ENCODE results near the gene PANK3.
"Not testable (repeated sequence)": the region's sequence is repeated elsewhere in the genome, so short reads cannot be mapped to it uniquely, and the experiment has no call there.

The PANK3 gene

DNA sequence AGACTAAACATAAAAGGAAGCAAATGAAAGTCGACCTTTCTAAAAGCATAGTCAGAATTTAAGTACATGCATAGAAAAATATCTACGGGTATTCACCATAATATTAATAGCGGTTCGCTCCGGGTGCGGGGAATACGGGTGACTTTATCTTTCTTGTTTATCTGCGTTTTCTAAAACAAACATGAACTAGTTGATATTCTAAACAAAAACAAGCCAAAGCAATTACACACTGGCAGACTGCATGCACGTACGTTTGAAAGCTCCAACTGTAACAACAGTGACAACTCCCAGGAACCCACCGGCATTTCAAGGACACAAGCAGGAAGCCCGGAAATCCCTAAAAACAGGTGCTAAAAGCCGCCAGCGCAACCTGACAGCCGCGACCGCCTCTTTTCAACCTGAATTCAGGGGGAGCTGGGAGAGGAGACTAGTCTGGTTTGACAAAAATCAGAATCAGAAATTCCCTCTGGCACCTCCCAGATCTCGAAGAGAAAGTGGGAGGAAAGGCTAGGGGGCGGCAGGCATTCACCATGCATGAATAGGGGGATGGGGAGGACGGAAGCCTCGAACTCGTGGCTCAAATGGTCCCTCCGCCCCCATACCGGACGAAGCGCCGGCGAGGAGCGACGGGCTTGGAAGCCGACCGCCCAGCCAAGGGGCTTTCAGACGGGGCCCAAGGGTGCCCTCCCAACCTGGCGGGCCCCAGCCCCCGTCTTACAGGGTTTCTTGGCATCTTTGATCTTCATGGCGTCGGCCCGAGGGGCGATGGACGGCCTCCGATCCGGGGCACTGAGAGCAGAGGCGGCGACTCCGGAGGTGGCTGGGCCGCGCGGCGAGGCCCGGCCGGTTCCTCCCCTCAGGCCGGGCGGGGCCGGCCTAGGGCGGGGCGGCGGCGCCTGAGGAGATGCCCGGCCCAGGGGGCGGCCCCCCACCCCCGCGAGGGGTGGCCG, at the start of gene PANK3:
Gene PANK3, minus strand, starts transcription at position 831 of the 950 bp plus-strand sequence. Its CDS starts 85 bp downstream, at position 746.
- DNase-seq, result peak; percentile 14

DNA sequence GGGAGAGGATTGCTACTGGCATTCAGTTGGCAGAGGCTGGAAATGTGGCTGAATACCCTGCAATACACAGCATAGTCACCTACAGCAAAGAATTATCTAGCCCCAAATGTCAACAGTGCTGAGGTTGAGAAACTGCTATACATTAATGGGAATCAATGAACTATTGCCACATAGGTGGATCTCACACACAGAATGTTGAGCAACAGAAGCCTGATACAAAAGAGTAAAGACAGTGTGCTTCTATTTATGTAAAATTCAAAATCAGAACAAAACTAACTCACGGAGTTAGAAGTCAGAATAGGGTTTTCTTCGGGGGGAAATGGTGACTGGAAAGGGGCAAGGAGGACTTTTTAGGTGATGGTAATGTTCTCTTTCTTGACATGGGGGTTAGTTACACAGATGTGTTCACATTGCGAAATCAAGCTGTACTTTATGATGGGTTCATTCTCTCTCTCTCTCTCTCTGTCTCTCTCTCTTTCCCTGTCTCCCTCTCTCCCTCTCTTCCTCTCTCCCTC, 45.7 kb upstream of the PANK3 start:
- no peak for DNase-seq

DNA sequence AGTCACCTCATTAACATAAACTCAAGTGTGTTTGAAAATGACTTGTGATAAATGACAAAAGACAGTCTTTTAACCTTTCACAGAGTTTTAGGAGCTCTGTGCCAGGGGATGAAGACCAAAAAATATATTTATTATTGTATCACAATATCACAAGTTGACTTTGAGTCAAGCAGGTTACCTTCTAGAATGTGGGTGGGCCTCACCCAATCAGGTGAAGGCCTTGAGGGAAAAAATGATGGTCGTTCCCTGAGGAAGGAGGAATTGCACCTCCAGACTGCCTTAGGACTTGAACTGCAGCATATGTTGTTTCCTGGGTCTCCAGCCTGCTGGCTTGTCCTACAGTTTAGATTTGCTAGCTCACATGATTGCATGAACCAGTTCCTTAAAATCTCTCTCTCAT, 41.6 kb upstream of the PANK3 start:
- no peak for DNase-seq

DNA sequence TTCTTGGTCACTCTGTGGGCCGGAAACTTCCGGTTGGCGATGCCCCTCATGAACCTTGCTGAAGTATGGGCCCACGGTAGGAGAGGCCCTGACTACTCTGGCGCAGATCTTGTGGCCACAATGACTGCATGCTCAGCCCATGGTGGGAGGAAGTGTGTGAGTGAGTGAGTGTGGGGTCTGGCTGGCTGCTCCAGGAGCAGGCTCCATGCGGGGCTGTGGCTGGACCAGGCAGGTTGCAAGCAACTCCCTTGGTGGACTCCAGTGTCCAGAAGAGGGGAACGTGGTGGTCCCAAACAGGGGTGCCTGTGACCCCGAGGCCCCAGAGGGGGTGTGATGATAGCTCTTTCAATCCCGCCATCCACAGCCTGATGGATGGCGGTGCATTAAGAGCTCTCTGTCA, 35.5 kb upstream of the PANK3 start:
- DNase-seq, result no peak

DNA sequence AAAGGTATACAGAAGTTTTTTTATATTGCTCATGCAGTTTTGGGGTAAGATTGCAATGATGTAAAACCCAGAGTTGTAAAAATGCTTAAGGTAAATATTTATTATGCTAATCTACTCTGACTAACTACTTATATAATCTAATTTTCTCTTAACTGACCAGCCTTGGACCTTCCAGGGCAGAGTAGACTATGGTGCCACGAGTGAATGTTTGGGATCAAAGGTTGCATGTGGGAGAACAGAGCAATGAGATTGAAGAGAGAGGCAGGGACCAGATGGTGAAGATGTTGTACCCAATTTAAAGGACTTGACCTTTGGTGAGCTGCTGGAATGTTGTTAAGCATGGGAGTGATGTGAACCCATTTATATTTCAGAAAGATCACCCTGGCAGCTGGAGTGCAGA, 34.8 kb upstream of the PANK3 start:
- DNase-seq, result no peak

GRCh38 chr5:168613396-168613795, 34.2 kb upstream of the PANK3 start:
- no peak for DNase-seq

DNA sequence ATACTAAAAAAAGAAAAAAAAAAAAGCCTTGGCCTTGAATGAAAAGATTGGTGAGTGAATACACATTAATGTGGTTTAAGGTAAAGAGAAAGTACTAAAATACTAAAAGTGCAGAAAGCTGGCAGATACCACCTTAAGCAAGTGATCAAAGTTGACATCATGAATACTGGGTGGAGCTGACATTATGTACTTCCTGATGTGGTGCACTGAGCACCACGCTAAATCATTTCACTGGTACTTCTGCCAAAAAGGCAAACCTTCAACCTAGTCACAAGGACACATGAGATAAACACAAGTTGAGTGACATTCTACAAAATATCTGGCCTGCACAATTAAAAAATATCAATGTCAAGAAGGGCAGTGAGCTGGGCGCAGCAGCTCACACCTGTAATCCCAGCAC, 33.8 kb upstream of the PANK3 start:
- no peak for DNase-seq

- DNase-seq, result no peak
Observed at GRCh38 chr5:168612123-168612522, 33.0 kb upstream of the PANK3 start.

DNA sequence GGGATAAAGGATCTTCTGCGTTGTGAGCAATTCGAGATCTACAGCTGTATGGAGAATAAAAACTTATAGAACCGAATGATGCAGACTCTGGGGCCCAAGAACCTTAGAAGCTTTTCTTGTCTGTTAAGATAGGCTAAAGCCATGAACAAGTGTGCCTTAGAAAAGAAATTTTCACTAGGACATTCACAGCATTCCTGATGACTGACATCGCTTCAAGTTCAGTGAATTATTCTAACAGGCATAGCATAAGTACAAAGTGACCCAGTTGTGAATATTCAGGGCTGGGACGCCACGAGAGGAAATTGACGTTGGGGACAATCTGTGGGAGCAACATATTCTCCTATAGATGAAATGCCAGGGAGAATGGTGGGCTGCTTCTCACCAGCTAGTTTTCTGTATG, 32.0 kb upstream of the PANK3 start:
- DNase-seq, result no peak

- DNase-seq, result no peak
Observed at GRCh38 chr5:168609806-168610482, 30.8 kb upstream of the PANK3 start.

GRCh38 chr5:168608821-168609220, 29.7 kb upstream of the PANK3 start:
- DNase-seq, result no peak

DNA sequence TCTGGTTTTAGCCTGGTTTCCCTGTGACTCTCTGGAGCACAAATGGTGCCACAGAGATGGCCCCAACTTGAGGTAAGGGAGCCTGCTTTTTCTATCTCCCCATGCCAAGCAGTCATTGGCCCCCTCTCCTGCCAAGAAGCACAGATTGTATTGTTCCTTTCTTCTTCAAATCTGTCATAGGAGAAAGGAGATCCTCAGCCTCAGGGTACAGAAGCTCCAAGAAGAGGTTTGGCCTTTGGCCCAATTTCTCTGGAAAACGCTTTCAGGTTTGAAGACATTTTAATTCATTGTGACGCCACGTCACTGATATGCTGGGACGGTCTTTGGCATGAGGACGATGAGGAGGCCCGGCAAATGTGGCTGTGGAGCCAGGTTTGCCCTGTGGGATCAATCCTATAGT, 29.2 kb upstream of the PANK3 start:
- DNase-seq, result no peak

DNA sequence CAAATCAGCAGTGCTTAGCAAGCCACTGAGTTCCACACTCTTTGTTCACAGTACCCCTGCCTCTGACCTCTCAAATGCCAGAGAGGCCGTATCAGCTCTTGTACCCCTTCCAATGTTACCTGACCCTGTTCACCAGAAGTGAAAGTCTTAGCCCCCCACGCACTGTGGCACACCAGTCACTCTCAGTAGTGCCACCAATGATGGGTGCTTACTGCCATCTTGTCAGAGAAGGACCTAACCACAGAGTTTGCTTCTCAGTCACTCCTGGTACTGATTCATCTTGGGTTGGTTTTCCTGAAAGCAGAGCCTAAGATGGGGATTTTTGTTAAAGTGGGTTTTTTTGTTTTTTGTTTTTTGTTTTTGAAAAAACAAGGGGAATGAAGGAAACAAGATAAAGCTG, 28.8 kb upstream of the PANK3 start:
- no peak for DNase-seq

- DNase-seq, result no peak
Observed at GRCh38 chr5:168606562-168606961, 27.4 kb upstream of the PANK3 start.

DNA sequence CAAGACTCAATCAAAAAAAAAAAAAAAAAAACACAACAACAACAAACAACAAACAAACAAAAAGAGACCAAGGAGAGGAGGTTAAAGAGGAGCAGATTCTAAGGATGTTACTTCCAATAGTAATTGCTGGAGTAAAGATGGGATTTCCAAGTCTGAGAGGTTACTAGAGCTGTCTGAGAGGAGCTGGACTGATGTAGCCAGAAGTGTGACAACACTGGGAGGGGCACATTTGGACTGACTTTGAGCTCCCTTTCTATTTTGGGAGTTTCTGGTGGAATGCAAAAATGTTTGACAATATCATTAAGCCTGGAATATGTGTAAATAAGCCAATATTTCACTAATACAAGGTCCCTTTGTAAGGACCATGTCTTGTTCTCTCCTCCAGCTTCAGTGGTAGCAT, 25.3 kb upstream of the PANK3 start:
- no peak for DNase-seq

DNA sequence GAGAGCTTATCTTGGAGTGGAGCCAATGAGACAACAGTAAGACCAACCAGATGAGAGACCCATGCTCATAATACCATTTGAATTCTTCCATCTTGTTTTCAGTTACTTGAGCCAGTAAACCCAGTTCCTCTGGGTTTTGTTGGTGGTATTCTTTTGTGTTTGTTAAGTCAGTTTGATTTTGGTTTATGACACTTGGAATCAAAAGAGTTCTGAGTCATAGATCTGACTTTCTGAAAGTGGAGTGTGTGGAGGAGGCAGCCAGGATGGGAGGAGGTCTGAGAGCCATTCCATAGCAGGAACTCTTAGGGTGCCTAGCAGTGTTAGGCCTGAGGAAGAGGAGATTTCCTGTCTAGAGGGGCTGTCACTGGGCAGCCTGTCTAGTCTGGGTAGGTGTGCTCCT, 24.6 kb upstream of the PANK3 start:
- no peak for DNase-seq

- DNase-seq, result no peak
Observed at GRCh38 chr5:168602517-168602916, 23.3 kb upstream of the PANK3 start.

DNA sequence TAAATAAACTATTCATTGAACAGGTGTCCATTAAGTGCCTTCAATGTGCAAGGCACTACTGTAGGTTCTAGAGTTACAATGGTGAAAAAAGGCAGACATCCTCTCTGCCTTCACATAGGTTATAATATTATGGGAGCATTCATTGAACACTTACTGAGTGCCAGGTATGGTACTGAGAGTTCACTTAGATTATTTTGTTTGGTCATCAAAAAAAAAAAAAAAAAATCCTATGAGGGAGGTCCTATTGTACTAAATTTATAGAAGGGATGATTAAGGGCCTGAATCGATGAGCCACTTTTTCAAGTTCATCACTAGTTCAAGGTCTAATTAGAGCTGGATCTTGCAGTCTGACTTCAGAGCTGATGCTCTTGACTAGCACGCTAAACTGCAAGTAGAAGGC, 22.8 kb upstream of the PANK3 start:
- DNase-seq, result no peak

GRCh38 chr5:168600409-168600808, 21.2 kb upstream of the PANK3 start:
- DNase-seq, result no peak

GRCh38 chr5:168599826-168600225, 20.7 kb upstream of the PANK3 start:
- no peak for DNase-seq

GRCh38 chr5:168598639-168599038, 19.5 kb upstream of the PANK3 start:
- DNase-seq, result no peak

DNA sequence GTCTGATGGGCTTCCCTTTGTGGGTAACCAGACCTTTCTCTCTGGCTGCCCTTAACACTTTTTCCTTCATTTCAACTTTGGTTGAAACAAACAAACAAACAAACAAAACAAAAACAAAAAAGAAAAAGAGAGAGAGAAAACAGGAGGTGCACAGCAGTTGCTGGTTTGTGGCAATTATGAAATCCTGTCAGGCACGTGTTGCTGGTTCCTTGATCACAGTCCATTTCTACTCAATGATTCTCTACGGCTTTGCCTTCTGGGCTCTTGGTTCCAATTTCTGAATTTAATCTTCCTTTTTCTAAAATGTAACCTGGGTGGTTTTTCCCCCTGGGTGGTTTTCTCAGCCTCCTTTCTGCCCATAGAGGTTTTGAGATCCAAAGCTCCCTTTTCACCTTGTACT, 17.8 kb upstream of the PANK3 start:
- no peak for DNase-seq

- DNase-seq, result not testable (repeated sequence)
Observed at GRCh38 chr5:168596122-168596521, 17.0 kb upstream of the PANK3 start.

DNA sequence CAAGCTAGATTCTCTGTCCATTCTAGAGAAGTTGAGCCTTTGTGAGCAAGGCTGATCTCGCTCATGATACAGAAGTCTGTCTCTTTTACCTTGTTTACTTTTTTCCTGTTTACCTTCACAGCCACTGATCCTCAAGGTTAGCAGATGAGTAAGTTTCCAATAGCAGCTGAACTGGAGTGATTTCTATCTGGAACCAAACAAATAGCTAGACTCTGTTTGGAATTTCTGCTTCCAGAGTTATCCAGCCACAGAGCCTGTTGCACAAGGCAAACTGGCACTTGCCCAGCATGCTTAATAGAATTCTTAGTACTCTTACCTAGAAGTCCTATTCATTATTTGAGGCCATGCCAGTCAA, 12.8 kb upstream of the PANK3 start:
- DNase-seq, result no peak
